K562 (cell line): ENCODE data around the gene PDE4D.

ENCODE experiments used
- CTCF ChIP-seq, 3 experiments: IDR thresholded peaks in 2 of 3; conservative IDR thresholded peaks in 1 of 3; 2 replicates each; pipeline ENCODE4 v1.5.1; 2011 to 2012; ENCODE audit warnings: low read length in 3 of 3, mild to moderate bottlenecking in 3 of 3, control low read depth in 2 of 3, improper control_type of control experiment in 1 of 3, inconsistent platforms in 1 of 3, low read depth in 1 of 3, mixed read lengths in 1 of 3, moderate library complexity in 1 of 3; ENCODE audit not compliant: insufficient read depth in 2 of 3
- NFE2L1 ChIP-seq: fragments of 450-650 bp; IDR thresholded peaks from 2 replicates; pipeline ENCODE4 v1.6.1; 2016; ENCODE audit warnings: missing genetic modification characterization, low read depth, mild to moderate bottlenecking, missing compliant biosample characterization, moderate library complexity, borderline replicate concordance
- POLR2A ChIP-seq: fragments of 450-650 bp; conservative IDR thresholded peaks from 2 replicates; pipeline ENCODE4 v1.6.1; 2016

GRCh38 chr5:59051951-59052350, 841.6 kb downstream of the PDE4D start:
- TF ChIP-seq POLR2A (no peak), CTCF (IDR thresholded peaks at IDR 0.05 in 2 of 3, conservative IDR thresholded peaks at IDR 0.05 in 1 of 3; ENCODE audit: insufficient read depth in 2 of 3, low read depth in 1 of 3, low read length in 3 of 3) (no peak), NFE2L1 (tag) (no peak)
